ENCODE data around the gene ABCC8.

Gene ABCC8

GRCh38 chr11:17401316-17401715, 75.3 kb downstream of the ABCC8 start:
- no peak for DNase-seq

GRCh38 chr11:17400048-17400775, 76.4 kb downstream of the ABCC8 start:
- no peak for DNase-seq

DNA sequence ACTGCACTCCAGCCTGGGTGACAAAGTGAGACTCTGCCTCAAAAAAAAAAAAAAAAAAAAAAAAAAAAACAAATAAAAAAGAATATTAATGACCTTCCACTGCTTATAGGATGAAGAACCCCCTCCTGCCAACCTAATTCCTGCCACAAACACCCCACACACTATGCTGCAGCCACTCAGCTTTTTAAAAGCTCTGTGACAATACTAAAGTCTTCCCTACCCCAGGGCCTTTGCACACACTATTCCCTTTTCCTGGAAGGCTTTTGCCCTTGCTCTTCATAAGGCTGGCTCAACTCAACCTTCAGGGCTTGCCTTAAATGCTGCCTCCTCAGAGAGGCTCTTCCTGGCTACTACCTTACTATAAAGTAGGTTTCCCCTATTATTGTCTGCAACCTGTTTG, 77.4 kb downstream of the ABCC8 start:
- DNase-seq = no peak

DNA sequence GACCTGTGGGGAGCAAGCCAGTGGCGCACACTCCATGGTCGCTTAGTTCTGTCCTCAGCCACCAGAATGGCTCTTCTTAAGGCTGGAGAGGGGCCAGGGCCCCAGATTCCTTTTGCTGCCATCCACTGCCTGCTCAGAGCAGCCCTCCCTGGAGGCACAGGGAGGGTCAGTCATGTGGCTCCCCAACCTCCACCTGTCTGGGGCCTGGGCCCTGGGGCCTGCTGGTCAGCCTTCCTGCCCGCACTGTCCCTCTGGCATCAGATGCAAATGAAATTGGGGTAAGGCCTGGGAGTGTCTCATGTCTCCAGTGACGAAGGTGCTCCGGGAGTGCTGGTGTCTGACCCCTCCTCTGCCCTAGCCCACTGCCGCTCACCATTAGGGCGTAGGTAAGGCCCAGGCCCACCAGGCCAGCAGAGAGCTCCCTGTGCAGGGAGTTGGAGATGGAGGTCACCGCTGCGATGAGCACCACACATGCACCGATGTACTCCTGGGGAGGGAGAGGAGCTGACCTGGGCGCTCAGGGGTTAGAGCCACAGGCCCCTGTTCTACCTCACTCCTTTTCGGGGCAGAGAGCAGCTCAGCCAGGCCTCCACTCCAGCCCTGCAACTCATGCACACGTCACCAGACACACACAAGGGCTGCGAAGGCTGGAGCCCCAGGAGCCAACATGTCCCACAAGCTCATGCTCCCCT, 79.2 kb downstream of the ABCC8 start:
- DNase-seq = no peak

GRCh38 chr11:17396598-17397310, 79.9 kb downstream of the ABCC8 start:
- DNase-seq = no peak

- DNase-seq = no peak
These were observed 80.7 kb downstream of the ABCC8 start for GRCh38 chr11:17395978-17396377.

- no peak for DNase-seq
These were observed 81.1 kb downstream of the ABCC8 start for GRCh38 chr11:17395554-17395961.

- DNase-seq = no peak
These were observed 81.8 kb downstream of the ABCC8 start for GRCh38 chr11:17394743-17395390.

DNA sequence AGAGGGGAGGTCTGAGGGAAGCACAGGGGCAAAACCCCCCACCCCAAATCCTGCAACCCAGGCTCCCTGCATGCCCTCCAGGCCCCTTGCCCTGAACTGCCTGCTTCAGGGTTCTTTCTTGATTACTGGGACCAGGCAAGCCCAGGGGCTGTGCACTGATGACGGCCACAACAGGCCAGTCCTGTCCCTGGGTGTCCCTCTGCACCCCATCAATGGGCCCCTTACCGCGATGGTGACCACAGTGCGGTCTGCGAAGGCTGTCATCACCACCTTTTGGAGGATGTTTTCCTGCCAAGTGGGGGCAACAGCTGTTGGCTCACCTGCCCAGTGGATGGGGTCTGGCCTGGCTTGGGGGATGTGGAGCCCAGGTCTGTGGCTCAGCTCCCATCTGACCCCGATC, 83.2 kb downstream of the ABCC8 start:
- no peak for DNase-seq

DNA sequence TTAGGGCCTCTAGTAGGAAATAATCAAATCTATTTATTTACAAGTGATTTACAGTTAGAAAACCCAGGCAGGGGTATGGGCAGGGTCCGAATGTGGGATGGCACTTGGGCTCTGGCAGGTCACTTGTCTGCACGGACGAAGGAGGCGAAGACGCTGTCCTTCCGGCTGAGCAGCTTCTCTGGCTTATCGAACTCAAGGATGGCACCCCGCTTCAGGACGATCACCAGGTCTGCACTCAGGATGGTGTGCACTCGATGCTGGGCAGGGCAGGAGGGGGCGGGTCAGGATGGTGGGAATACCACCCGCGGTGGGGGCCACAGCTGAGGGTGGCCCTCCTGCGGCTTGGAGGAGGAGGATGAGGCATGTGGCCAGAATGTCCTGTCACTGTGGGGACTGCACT, 83.8 kb downstream of the ABCC8 start:
- DNase-seq = no peak

DNA sequence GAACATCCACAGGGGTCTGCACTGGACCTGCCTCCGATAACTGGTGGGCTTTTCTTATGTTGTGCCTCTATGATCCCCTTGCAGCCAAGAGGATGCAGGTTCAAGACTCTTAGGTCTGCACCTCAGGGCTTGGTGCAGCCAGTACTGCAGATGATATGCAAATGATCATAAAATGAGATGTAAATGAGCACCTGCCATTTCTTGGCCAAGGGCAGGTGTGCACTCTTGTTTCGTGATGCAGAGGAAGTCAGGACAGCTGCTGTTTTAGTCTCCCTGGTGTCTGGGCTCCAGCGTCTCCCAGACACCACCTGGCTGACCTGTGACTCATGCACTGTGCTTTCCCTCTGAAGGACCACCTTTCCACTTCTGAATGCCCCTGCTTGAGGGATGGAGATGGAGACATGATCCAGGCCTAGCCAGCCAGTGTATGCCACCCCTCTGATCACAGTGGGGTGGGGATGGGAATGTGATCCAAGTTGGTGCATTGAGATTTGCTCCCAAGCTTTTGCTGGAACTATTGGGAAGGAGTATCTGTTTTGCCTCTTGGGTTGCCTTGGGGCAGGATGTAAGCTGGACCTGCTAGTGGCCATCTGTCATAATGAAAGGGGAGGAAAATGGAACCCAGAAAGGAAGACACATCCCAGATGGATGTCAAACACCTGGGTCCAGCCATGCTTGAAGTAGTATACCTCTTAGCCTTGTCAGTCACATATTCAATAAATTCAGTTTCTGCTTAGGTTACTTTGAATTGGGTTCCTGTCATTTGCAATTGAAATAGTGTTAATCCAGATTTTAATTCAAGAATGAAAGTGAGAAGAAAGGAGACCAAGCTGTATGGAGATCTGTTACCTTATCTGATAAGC, 84.9 kb downstream of the ABCC8 start:
- no peak for DNase-seq

- DNase-seq = no peak
These were observed 86.5 kb downstream of the ABCC8 start for GRCh38 chr11:17389957-17390649.

- peak; percentile 66 for DNase-seq
These were observed 87.3 kb downstream of the ABCC8 start for GRCh38 chr11:17389211-17389956.

DNA sequence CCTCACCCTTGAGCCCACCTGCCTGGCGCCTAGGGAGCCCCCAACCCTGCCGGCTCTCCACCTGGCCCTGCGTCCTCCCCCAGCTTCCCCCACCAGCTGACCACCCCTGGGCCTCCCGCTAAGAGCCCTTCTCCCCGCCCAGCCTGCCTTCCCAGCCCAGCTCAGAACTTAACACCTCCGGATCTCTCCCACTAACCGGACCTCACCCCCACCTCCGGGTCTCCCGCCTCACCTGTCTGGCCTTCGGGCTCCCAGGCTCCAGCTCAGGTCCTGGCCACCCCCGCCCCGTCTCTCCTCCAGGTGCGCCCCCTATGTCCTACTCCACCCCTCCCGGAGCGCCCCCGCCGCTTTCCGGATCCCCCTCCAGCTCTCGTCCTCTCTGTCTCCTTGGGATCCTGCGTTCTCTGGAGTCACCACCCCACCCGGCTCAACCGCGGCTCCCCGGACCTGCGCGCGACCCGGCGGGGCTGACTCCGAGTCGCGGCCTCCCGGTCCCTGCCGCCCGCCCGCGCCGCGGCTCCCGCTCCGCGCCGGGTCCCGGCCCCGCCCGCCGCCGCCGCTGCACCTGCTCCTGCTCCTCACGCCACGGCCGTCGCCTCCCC, 87.9 kb downstream of the ABCC8 start, which contains the start of gene KCNJ11:
KCNJ11 (minus strand) TSS at position 51 of the 602 bp plus-strand sequence. CDS start 568 bp downstream, outside the sequence.
- DNase-seq = peak; percentile 43

GRCh38 chr11:17387811-17388210, 88.8 kb downstream of the ABCC8 start:
- no peak for DNase-seq

DNA sequence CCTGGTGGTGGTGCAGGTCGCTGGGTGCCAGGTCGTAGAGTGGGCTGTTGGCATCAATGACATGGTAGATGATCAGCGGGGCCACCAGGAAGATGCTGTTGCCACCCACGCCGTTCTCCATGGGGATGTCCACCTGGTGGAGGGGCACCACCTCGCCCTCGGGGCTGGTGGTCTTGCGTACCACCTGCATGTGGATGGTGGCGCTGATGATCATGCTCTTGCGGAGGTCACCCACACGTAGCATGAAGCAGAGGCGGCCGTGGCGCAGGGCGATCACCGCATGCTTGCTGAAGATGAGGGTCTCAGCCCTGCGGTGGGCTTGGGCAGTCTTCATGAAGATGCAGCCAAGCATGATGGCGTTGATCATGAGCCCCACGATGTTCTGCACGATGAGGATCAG, 89.4 kb downstream of the ABCC8 start:
- no peak for DNase-seq

DNA sequence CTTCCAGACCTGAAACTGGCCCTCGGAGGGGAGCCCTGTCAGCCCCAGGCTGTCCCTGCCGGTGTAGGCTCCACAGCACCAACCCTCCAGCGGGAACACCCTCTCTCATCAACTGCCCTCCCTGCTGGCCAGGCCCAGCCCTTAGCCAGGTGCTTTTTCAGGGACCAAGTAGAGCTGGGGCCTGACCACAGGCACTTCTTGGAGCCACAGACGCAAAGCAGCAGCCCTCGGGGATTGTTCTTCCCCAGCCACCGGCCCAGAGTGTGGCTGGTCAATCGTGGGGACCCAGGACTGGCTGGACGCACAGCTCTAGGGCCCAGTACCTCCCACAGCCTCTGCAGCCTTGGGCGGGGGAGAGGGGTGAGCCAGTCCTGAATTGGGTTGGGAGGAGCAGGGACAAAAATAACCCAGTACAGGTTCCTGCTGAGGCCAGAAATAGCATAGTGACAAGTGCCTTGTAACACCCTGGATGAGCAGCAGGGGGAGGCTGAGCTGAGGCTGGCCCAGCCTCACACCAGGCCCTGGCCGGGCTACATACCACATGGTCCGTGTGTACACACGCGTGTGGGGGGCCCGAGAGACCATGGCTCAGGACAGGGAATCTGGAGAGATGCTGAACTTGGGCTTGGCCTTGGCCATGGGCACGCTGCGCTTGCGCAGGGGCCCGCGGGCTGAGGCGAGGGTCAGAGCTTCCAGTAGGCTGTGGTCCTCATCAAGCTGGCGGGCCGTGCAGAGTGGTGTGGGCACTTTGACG, 90.1 kb downstream of the ABCC8 start:
- DNase-seq = no peak

DNA sequence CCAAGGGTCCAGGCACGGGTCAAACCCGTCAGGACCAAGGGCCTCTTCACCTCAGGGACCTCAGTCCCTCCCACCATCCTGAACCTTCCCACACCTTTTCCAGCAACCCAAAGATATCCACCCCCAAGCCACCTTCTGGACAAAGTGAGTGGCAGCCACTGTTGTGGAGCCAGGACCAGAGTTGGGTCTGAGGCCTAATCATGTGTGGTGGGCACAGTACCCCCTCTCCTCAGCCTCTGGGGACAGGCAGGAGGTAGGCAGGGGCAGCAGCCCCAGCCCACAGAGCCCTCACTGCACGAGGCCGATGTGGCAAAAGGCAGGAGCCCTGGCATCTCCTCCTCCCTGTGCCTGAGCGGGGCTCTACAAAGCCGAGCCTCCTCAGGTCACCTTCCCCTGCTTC, 90.7 kb downstream of the ABCC8 start:
- DNase-seq = no peak

DNA sequence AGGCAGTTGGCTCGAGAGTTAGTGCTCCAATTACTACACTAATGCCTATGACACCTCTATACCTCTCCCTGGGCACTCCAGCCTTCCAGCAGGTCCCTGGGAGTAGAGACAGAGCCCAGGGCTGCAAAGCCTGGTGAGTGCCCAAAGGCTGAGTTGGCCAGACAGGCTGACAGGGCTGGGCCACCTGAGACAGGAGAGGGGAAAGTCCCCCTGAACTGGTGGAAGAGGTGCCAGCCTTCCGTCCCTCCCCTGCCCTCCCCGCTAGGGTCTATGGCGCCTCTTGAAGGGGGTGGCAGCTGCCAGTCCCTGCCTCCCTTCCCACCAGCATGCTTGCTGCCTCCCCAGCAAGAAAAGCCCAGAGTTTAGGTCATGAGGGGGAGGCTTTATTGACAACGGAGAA, 91.2 kb downstream of the ABCC8 start:
- DNase-seq = no peak
